ENCODE measurements around the gene FBLN1.

DNA sequence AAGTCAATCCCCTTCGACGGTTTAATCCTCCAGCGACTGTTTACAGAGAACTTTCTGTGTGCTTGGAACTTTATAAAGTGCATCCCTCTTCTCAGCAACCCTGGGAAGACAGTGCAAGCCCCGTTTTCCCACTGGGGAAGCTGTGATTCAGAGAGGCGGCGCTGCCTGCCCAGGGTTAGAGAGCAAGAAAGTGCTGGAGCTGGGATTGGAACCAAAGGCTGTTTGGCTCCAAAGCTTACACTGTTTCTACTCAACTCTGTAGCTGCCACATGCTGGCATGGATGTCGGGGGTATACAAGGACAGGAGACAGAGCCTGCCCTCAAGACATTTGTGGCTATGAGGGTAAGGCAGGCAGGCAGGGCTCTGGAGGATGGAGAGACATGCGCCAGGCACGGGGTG, 13.0 kb downstream of the FBLN1 start:
- no peak for TF ChIP-seq POLR2A (IDR thresholded peaks at IDR 0.05)
- TF ChIP-seq, protein P1, sequence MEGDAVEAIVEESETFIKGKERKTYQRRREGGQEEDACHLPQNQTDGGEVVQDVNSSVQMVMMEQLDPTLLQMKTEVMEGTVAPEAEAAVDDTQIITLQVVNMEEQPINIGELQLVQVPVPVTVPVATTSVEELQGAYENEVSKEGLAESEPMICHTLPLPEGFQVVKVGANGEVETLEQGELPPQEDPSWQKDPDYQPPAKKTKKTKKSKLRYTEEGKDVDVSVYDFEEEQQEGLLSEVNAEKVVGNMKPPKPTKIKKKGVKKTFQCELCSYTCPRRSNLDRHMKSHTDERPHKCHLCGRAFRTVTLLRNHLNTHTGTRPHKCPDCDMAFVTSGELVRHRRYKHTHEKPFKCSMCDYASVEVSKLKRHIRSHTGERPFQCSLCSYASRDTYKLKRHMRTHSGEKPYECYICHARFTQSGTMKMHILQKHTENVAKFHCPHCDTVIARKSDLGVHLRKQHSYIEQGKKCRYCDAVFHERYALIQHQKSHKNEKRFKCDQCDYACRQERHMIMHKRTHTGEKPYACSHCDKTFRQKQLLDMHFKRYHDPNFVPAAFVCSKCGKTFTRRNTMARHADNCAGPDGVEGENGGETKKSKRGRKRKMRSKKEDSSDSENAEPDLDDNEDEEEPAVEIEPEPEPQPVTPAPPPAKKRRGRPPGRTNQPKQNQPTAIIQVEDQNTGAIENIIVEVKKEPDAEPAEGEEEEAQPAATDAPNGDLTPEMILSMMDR (IDR thresholded peaks at IDR 0.05), result no peak
- TF ChIP-seq POLR2AphosphoS5 (IDR thresholded peaks at IDR 0.05), result no peak
